IPS DF 6.9 (cell line): Measurements from ENCODE around the gene PPP1R16B.
A peak's percentile ranks its signal among the peaks of the same experiment; 100 is the strongest.

Experiments
- DNase-seq: peaks from one replicate; pipeline ENCODE4 v3.0.0-alpha.2; 2013; ENCODE audit warnings: low read depth, low spot score
- H3K27ac ChIP-seq: one replicate; pipeline ENCODE4 v1.5.1; 2013; ENCODE audit warnings: low read length, control low read depth
- H3K27me3 ChIP-seq: 2 replicates; pipeline ENCODE4 v1.6.1; 2013; ENCODE audit warnings: mild to moderate bottlenecking, low read length; ENCODE audit not compliant: control insufficient read depth, insufficient read depth
- H3K36me3 ChIP-seq: 2 replicates; pipeline ENCODE4 v1.6.1; 2013; ENCODE audit warnings: low read length; ENCODE audit not compliant: control insufficient read depth, insufficient read depth
- H3K4me1 ChIP-seq: 2 replicates; pipeline ENCODE4 v1.6.1; 2013; ENCODE audit warnings: low read length; ENCODE audit not compliant: control insufficient read depth, insufficient read depth
- H3K4me3 ChIP-seq: 2 replicates; pipeline ENCODE4 v1.5.1; 2013; ENCODE audit warnings: mild to moderate bottlenecking, low read length
- H3K9me3 ChIP-seq: 2 replicates; pipeline ENCODE4 v1.6.1; 2013; ENCODE audit warnings: low read length, inconsistent platforms; ENCODE audit not compliant: control insufficient read depth, insufficient read depth
- WGBS: extraction: QIAGEN DNeasy Blood & Tissue Kit; methylation state at CpG from one replicate; pipeline ENCODE4 v1.1.7; 2013; ENCODE audit warnings: mixed read lengths, missing lambda C conversion rate; ENCODE audit not compliant: insufficient read length, insufficient coverage; 5-methylcytosine and 5-hydroxymethylcytosine counted together

The PPP1R16B gene

DNA sequence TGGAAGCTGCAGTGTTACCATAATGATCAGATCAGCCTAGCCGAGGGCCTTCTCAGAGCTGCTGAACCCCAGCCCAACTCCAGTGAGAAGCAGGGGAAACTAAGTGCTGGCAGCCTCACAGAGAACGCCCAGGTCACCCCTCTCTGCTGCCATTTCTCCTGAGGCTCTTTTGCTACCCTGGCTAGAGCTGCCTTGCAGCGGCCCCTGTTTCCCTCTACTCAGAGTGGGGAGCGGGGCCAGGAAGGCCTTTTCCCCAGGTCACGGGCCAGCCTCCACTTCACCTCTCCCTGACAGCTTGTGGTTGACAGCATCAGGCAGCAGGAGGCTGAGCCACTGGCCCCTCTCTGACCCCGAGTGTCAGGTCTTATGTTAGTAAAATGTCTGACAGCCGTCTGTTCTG lies 34.5 kb upstream of the PPP1R16B start:
- H3K4me1 ChIP-seq, result no peaks in the 10 kb centered on the region
- H3K36me3 ChIP-seq, result peaks cover 25% of the 10 kb centered on the region; the same call in 1 of the 2 replicates
- DNase-seq, result no peak
- H3K9me3 ChIP-seq, result no peaks in the 10 kb centered on the region
- WGBS, result no CpG with 5 or more reads among the region's 7 CpGs
- no peak overlapping the region for H3K27ac ChIP-seq
- no peaks in the 10 kb centered on the region for H3K27me3 ChIP-seq
- no peak overlapping the region for H3K4me3 ChIP-seq

- WGBS, result no CpG with 5 or more reads among the region's 7 CpGs
- H3K9me3 ChIP-seq, result no peaks in the 10 kb centered on the region
- peaks cover 25% of the 10 kb centered on the region; the same call in 1 of the 2 replicates for H3K36me3 ChIP-seq
- H3K4me1 ChIP-seq, result no peaks in the 10 kb centered on the region
- no peak overlapping the region for H3K4me3 ChIP-seq
- DNase-seq, result no peak
- H3K27ac ChIP-seq, result no peak overlapping the region
- no peaks in the 10 kb centered on the region for H3K27me3 ChIP-seq
Measured at GRCh38 chr20:38771621-38772020, 33.9 kb upstream of the PPP1R16B start.

- Histone ChIP-seq H3K27ac (no peak overlapping the region), H3K4me3 (no peak overlapping the region), H3K36me3 (peaks cover 15% of the 10 kb centered on the region; the same call in 1 of the 2 replicates), H3K4me1 (no peaks in the 10 kb centered on the region), H3K27me3 (no peaks in the 10 kb centered on the region), H3K9me3 (no peaks in the 10 kb centered on the region)
- DNase-seq, result no peak
- WGBS, result no CpG with 5 or more reads among the region's 2 CpGs
Measured at GRCh38 chr20:38774167-38774566, 31.3 kb upstream of the PPP1R16B start.

DNA sequence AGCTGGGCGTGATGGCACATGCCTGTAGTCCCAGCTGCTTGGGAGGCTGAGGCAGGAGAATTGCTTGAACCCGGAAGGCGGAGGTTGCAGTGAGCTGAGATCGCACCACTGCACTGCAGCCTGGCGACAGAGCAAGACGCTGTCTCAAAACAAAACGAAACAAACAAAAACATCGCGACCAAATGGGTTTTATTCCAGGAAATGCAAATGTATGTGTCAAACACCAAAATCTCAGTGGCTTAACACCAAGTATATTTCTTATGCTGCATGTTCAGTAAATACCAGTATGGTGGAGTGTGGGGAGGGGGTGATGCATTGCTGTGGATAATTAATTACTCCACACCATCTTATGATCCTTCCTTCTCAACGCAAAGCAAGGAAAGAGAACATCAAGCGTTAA lies 29.1 kb upstream of the PPP1R16B start:
- no peaks in the 10 kb centered on the region for H3K27me3 ChIP-seq
- H3K4me3 ChIP-seq, result no peak overlapping the region
- no peaks in the 10 kb centered on the region for H3K4me1 ChIP-seq
- no peak for DNase-seq
- H3K9me3 ChIP-seq, result no peaks in the 10 kb centered on the region
- WGBS, result no CpG with 5 or more reads among the region's 11 CpGs
- no peak overlapping the region for H3K27ac ChIP-seq
- H3K36me3 ChIP-seq, result peaks cover 8% of the 10 kb centered on the region; the same call in 1 of the 2 replicates

DNA sequence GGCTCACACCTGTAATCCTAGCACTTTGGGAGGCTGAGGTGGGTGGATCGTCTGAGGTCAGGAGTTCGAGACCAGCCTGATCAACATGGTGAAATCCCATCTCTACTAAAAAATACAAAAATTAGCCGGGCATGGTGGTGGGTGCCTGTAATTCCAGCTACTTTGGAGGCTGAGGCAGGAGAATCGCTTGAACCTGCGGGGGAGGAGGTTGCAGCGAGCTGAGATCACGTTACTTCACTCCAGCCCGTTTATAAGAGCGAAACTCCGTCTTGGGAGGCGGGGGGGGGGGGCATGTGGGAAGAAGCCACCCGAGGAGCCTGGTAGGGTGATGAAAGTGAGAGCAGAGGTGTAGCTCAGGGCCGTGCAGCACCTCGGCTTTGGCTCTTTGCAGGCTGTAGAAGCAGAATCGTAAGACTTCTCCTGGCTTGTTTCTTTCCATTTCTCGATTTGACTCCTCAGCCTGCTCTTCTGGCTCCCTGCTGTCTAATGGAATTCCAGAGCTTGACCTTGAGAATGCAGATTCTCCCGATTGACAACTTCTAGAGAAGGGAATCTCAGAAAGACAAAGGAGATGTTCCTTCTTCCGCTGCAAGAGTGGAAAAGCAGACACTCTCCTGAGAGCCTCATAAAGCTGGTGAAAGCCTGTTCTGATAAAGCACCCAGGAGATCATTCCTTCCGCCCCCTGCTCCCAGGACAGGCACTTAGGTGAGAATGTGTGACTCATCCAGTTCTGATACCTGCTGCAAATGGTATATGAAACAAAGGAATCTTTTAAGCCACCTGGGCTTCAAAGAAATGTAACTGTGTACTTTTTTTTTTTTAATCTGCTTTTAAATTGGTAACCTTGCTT lies 26.0 kb upstream of the PPP1R16B start:
- DNase-seq, result peak; percentile 68
- H3K27ac ChIP-seq, result peak overlapping the region; percentile 35
- no CpG with 5 or more reads among the region's 19 CpGs for WGBS
- H3K9me3 ChIP-seq, result no peaks in the 10 kb centered on the region
- peaks cover 1% of the 10 kb centered on the region; the same call in 1 of the 2 replicates for H3K4me1 ChIP-seq
- H3K4me3 ChIP-seq, result no peak overlapping the region; the same call in 1 of the 2 replicates
- no peaks in the 10 kb centered on the region for H3K27me3 ChIP-seq
- no peaks in the 10 kb centered on the region for H3K36me3 ChIP-seq

DNA sequence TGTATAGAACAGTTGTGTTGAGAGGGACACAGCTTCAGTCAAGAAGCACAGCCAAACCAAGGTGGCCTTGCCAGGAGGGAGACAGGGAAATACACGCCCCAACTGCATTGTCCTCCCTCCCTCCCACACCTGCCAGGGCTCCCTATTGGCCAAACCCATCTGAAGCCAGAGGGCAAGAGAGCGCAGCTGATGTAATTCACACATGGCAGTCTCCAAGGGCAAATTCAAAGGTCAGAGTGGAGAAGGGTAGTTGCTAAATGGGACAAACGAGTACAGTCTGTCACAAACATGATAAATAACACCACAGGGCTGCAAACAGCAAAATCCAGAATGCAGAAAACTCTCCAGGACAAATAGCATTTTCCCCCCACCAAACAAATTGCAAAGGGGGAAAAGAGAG lies 23.2 kb upstream of the PPP1R16B start:
- Histone ChIP-seq H3K27ac (no peak overlapping the region), H3K27me3 (no peaks in the 10 kb centered on the region), H3K4me3 (no peak overlapping the region), H3K36me3 (no peaks in the 10 kb centered on the region), H3K9me3 (no peaks in the 10 kb centered on the region), H3K4me1 (peaks cover 1% of the 10 kb centered on the region; the same call in 1 of the 2 replicates)
- no peak for DNase-seq
- no CpG with 5 or more reads among the region's 3 CpGs for WGBS

GRCh38 chr20:38787870-38788269 lies 17.6 kb upstream of the PPP1R16B start:
- Histone ChIP-seq H3K36me3 (no peaks in the 10 kb centered on the region), H3K4me1 (no peaks in the 10 kb centered on the region; the same call in 1 of the 2 replicates), H3K9me3 (no peaks in the 10 kb centered on the region), H3K27ac (no peak overlapping the region), H3K27me3 (no peaks in the 10 kb centered on the region), H3K4me3 (no peak overlapping the region)
- WGBS, result no CpG with 5 or more reads among the region's 7 CpGs
- DNase-seq, result no peak

DNA sequence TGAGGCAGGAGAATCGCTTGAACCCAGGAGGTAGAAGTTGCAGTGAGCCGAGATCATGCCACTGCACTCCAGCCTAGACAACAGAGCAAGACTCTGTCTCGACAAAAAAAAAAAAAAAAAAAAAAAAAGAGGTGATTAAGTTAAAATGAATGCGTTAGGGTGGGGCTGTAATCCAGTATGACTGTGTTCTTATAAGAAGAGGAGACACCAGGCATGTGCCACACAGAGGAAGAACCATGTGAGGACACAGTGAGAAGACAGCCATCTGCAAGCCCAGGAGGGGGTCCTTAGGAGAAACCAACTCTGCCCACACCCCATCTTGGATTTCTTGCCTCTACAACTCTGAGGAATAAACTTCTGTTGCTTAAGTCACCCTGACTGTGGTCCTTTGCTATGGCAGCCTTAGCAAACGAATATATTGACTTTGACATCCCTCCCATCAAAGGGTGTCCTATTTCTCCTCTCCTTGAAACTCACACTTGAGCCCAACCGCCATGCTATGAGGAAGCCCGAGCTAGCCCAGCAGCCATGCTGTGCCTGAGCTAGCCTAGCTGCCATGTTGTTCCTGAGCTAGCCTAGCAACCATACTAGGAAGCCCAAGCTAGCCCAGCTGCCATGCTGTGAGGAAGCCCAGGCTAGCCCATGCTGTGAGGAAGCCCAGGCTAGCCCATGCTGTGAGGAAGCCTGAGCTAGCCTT lies 15.8 kb upstream of the PPP1R16B start:
- Histone ChIP-seq H3K27me3 (no peaks in the 10 kb centered on the region), H3K4me3 (no peak overlapping the region), H3K27ac (no peak overlapping the region), H3K9me3 (no peaks in the 10 kb centered on the region), H3K4me1 (no peaks in the 10 kb centered on the region; the same call in 1 of the 2 replicates), H3K36me3 (no peaks in the 10 kb centered on the region)
- WGBS, result no CpG with 5 or more reads among the region's 7 CpGs
- DNase-seq, result no peak

DNA sequence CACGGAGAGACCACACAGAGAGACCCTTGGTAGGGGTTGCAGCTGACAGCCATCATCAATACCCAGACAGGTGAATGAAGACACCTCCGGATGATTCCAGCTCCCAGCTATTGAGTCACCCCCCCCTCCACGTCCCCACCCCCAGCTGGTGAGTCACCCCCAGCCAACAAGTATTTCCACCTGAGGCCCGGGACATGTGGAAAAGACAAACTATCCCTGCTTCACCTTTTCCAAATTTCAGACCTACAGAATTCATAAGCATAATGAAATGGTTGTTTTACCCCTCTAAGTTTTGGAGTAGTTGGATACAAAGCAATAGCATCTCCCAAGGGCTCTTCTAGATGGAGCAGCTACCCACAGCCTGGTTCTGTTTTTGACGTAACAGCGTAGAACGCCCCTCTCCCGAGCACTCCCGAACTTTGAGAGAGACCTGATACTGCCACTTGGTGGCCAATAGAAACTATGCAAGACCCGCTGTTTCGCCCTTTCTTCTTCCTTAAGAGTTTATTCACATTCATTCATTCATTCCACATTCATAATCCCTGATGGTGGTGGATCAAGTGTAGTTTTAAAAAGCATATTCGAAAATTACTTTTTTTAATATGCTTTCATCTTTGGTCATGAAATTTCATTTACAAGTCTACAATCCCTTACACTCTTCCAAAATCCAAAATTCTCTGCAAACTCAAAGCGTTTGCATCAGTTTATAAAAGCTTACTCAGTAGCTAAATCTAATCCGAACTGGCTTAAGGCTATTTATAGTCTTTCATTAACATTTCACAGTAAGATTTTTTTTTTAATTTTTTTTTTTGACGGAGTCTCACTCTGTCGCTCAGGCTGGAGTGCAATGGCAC lies 15.1 kb upstream of the PPP1R16B start:
- Histone ChIP-seq H3K4me3 (no peak overlapping the region), H3K36me3 (no peaks in the 10 kb centered on the region), H3K27ac (no peak overlapping the region), H3K27me3 (no peaks in the 10 kb centered on the region), H3K4me1 (no peaks in the 10 kb centered on the region; the same call in 1 of the 2 replicates), H3K9me3 (no peaks in the 10 kb centered on the region)
- no peak for DNase-seq
- WGBS, result 100% methylated on average over 1 of the region's 16 CpGs

GRCh38 chr20:38791291-38791690 lies 14.2 kb upstream of the PPP1R16B start:
- Histone ChIP-seq H3K9me3 (no peaks in the 10 kb centered on the region), H3K4me1 (no peaks in the 10 kb centered on the region; the same call in 1 of the 2 replicates), H3K36me3 (no peaks in the 10 kb centered on the region), H3K27me3 (no peaks in the 10 kb centered on the region), H3K27ac (no peak overlapping the region), H3K4me3 (no peak overlapping the region)
- no peak for DNase-seq
- no CpG with 5 or more reads among the region's 3 CpGs for WGBS
